ENCODE results near the gene PCDH1. TPM values are rescaled to one million over a fixed set of nuclear protein-coding genes. Genes with fewer than 3 reads are reported as not detected.

The PCDH1 gene
- total RNA-seq, 2 donors from 2014 or later: 0.25 TPM; not detected in 1

GRCh38 chr5:141840280-141840812 lies 37.9 kb downstream of the PCDH1 start:
- no peaks in the 10 kb centered on the region for H3K9me3 Mint-ChIP-seq
- H3K36me3 Mint-ChIP-seq (ENCODE audit: insufficient read depth in 2 of 2): no peaks in the 10 kb centered on the region
- peaks cover 6% of the 10 kb centered on the region for H3K27me3 Mint-ChIP-seq (ENCODE audit: low read depth)
- DNase-seq (no peak), ATAC-seq (replicated peaks in 1 of 2) (no peak)
- peaks cover 22% of the 10 kb centered on the region for H3K4me1 Mint-ChIP-seq (ENCODE audit: low read depth)
- H3K4me3 Mint-ChIP-seq: no peak overlapping the region
- no peak overlapping the region for H3K27ac Mint-ChIP-seq

- peak overlapping the region in 1 of 2 donors; percentile 35 for H3K4me3 Mint-ChIP-seq
- H3K9me3 Mint-ChIP-seq: no peaks in the 10 kb centered on the region
- H3K36me3 Mint-ChIP-seq (ENCODE audit: insufficient read depth in 2 of 2): no peaks in the 10 kb centered on the region
- H3K27ac Mint-ChIP-seq: no peak overlapping the region
- DNase-seq (no peak), ATAC-seq (replicated peaks in 1 of 2) (no peak)
- H3K4me1 Mint-ChIP-seq (ENCODE audit: low read depth): peaks cover 17% of the 10 kb centered on the region
- peaks cover 6% of the 10 kb centered on the region for H3K27me3 Mint-ChIP-seq (ENCODE audit: low read depth)
Observed at GRCh38 chr5:141839015-141839513, 39.1 kb downstream of the PCDH1 start.

GRCh38 chr5:141838326-141839014 lies 39.7 kb downstream of the PCDH1 start:
- DNase-seq (no peak), ATAC-seq (replicated peaks in 1 of 2) (no peak)
- Mint-ChIP-seq H3K27me3 (ENCODE audit: low read depth) (peaks cover 6% of the 10 kb centered on the region), H3K9me3 (no peaks in the 10 kb centered on the region), H3K4me3 (peak overlapping the region in 1 of 2 donors; percentile 35), H3K27ac (no peak overlapping the region), H3K4me1 (ENCODE audit: low read depth) (peaks cover 17% of the 10 kb centered on the region), H3K36me3 (ENCODE audit: insufficient read depth in 2 of 2) (no peaks in the 10 kb centered on the region)

GRCh38 chr5:141835928-141836670 lies 42.1 kb downstream of the PCDH1 start:
- Mint-ChIP-seq H3K27me3 (ENCODE audit: low read depth) (peaks cover 6% of the 10 kb centered on the region), H3K27ac (no peak overlapping the region), H3K36me3 (ENCODE audit: insufficient read depth in 2 of 2) (no peaks in the 10 kb centered on the region), H3K4me1 (ENCODE audit: low read depth) (peaks cover 17% of the 10 kb centered on the region), H3K9me3 (no peaks in the 10 kb centered on the region), H3K4me3 (peak overlapping the region in 1 of 2 donors; percentile 43)
- no peak for ATAC-seq (replicated peaks in 1 of 2)
- no peak for DNase-seq

GRCh38 chr5:141834331-141834730 lies 43.9 kb downstream of the PCDH1 start:
- ATAC-seq (replicated peaks in 1 of 2): no peak
- H3K4me3 Mint-ChIP-seq: no peak overlapping the region
- no peaks in the 10 kb centered on the region for H3K27me3 Mint-ChIP-seq (ENCODE audit: low read depth)
- no peak for DNase-seq
- no peaks in the 10 kb centered on the region for H3K36me3 Mint-ChIP-seq (ENCODE audit: insufficient read depth in 2 of 2)
- H3K4me1 Mint-ChIP-seq (ENCODE audit: low read depth): peaks cover 16% of the 10 kb centered on the region
- no peaks in the 10 kb centered on the region for H3K9me3 Mint-ChIP-seq
- H3K27ac Mint-ChIP-seq: no peak overlapping the region

- Mint-ChIP-seq H3K9me3 (no peaks in the 10 kb centered on the region), H3K27ac (no peak overlapping the region), H3K27me3 (ENCODE audit: low read depth) (no peaks in the 10 kb centered on the region), H3K4me3 (no peak overlapping the region), H3K4me1 (ENCODE audit: low read depth) (peaks cover 10% of the 10 kb centered on the region), H3K36me3 (ENCODE audit: insufficient read depth in 2 of 2) (no peaks in the 10 kb centered on the region)
- DNase-seq: no peak
- ATAC-seq (replicated peaks in 1 of 2): no peak
Observed at GRCh38 chr5:141832131-141832530, 46.1 kb downstream of the PCDH1 start.

GRCh38 chr5:141828162-141828561 lies 50.0 kb downstream of the PCDH1 start:
- H3K9me3 Mint-ChIP-seq: no peaks in the 10 kb centered on the region
- H3K27ac Mint-ChIP-seq: no peak overlapping the region
- DNase-seq (no peak), ATAC-seq (replicated peaks in 1 of 2) (no peak)
- peaks cover 9% of the 10 kb centered on the region for H3K27me3 Mint-ChIP-seq (ENCODE audit: low read depth)
- H3K4me1 Mint-ChIP-seq (ENCODE audit: low read depth): no peaks in the 10 kb centered on the region
- no peaks in the 10 kb centered on the region for H3K36me3 Mint-ChIP-seq (ENCODE audit: insufficient read depth in 2 of 2)
- H3K4me3 Mint-ChIP-seq: no peak overlapping the region

- Mint-ChIP-seq H3K4me3 (no peak overlapping the region), H3K9me3 (no peaks in the 10 kb centered on the region), H3K27ac (no peak overlapping the region), H3K36me3 (ENCODE audit: insufficient read depth in 2 of 2) (no peaks in the 10 kb centered on the region), H3K27me3 (ENCODE audit: low read depth) (peaks cover 9% of the 10 kb centered on the region), H3K4me1 (ENCODE audit: low read depth) (no peaks in the 10 kb centered on the region)
- DNase-seq (no peak), ATAC-seq (replicated peaks in 1 of 2) (no peak)
Observed at GRCh38 chr5:141826674-141827073, 51.5 kb downstream of the PCDH1 start.

- no peak overlapping the region for H3K4me3 Mint-ChIP-seq
- peaks cover 9% of the 10 kb centered on the region for H3K27me3 Mint-ChIP-seq (ENCODE audit: low read depth)
- H3K36me3 Mint-ChIP-seq (ENCODE audit: insufficient read depth in 2 of 2): no peaks in the 10 kb centered on the region
- ATAC-seq (replicated peaks in 1 of 2) (peak; percentile 45 to 55), DNase-seq (peak in 1 of 2 donors; percentile 24)
- no peaks in the 10 kb centered on the region for H3K4me1 Mint-ChIP-seq (ENCODE audit: low read depth)
- H3K27ac Mint-ChIP-seq: no peak overlapping the region
- H3K9me3 Mint-ChIP-seq: no peaks in the 10 kb centered on the region
Observed at GRCh38 chr5:141825791-141826560, 52.2 kb downstream of the PCDH1 start.

GRCh38 chr5:141825241-141825671 lies 53.0 kb downstream of the PCDH1 start:
- Mint-ChIP-seq H3K27me3 (ENCODE audit: low read depth) (peaks cover 9% of the 10 kb centered on the region), H3K4me3 (no peak overlapping the region), H3K36me3 (ENCODE audit: insufficient read depth in 2 of 2) (no peaks in the 10 kb centered on the region), H3K27ac (no peak overlapping the region), H3K4me1 (ENCODE audit: low read depth) (no peaks in the 10 kb centered on the region), H3K9me3 (no peaks in the 10 kb centered on the region)
- no peak for ATAC-seq (replicated peaks in 1 of 2)
- DNase-seq: no peak

- no peaks in the 10 kb centered on the region for H3K36me3 Mint-ChIP-seq (ENCODE audit: insufficient read depth in 2 of 2)
- H3K4me3 Mint-ChIP-seq: no peak overlapping the region
- ATAC-seq (replicated peaks in 1 of 2): no peak
- no peak overlapping the region for H3K27ac Mint-ChIP-seq
- H3K9me3 Mint-ChIP-seq: no peaks in the 10 kb centered on the region
- DNase-seq: no peak
- peaks cover 9% of the 10 kb centered on the region for H3K27me3 Mint-ChIP-seq (ENCODE audit: low read depth)
- H3K4me1 Mint-ChIP-seq (ENCODE audit: low read depth): no peaks in the 10 kb centered on the region
Observed at GRCh38 chr5:141824717-141825116, 53.5 kb downstream of the PCDH1 start.

GRCh38 chr5:141823056-141823455 lies 55.2 kb downstream of the PCDH1 start:
- no peak for DNase-seq
- H3K36me3 Mint-ChIP-seq (ENCODE audit: insufficient read depth in 2 of 2): no peaks in the 10 kb centered on the region
- H3K27ac Mint-ChIP-seq: no peak overlapping the region
- no peak for ATAC-seq (replicated peaks in 1 of 2)
- no peak overlapping the region for H3K4me3 Mint-ChIP-seq
- no peaks in the 10 kb centered on the region for H3K4me1 Mint-ChIP-seq (ENCODE audit: low read depth)
- no peaks in the 10 kb centered on the region for H3K9me3 Mint-ChIP-seq
- H3K27me3 Mint-ChIP-seq (ENCODE audit: low read depth): peaks cover 9% of the 10 kb centered on the region

- ATAC-seq (replicated peaks in 1 of 2): no peak
- no peak overlapping the region for H3K4me3 Mint-ChIP-seq
- no peak overlapping the region for H3K27ac Mint-ChIP-seq
- no peaks in the 10 kb centered on the region for H3K9me3 Mint-ChIP-seq
- H3K4me1 Mint-ChIP-seq (ENCODE audit: low read depth): no peaks in the 10 kb centered on the region
- no peak for DNase-seq
- peaks cover 13% of the 10 kb centered on the region for H3K27me3 Mint-ChIP-seq (ENCODE audit: low read depth)
- H3K36me3 Mint-ChIP-seq (ENCODE audit: insufficient read depth in 2 of 2): no peaks in the 10 kb centered on the region
Observed at GRCh38 chr5:141822144-141822543, 56.1 kb downstream of the PCDH1 start.
